IPS-NIHi7 (cell line): ENCODE results near the gene GOLPH3L.
A peak's percentile ranks its signal among the peaks of the same experiment; 100 is the strongest.
"Not testable (repeated sequence)": the region's sequence is repeated elsewhere in the genome, so short reads cannot be mapped to it uniquely, and the experiment has no call there.

Source experiments
- DNase-seq: peaks from one replicate; pipeline ENCODE4 v3.0.0; 2012; ENCODE audit warnings: mixed read lengths; ENCODE audit errors: extremely low spot score

Gene GOLPH3L

GRCh38 chr1:150696995-150697927 is at the start of gene GOLPH3L:
Gene GOLPH3L, minus strand, starts transcription at chr1:150697154. Its CDS starts 2,316 bp downstream, at chr1:150694838.
- peak; percentile 96 for DNase-seq

- no peak for DNase-seq
These were observed 33.3 kb upstream of the GOLPH3L start for GRCh38 chr1:150730130-150730721.

- DNase-seq, result no peak
These were observed 27.4 kb upstream of the GOLPH3L start for GRCh38 chr1:150724336-150724735.

GRCh38 chr1:150720703-150721102 is 23.7 kb upstream of the GOLPH3L start, which contains the start of gene HORMAD1:
Gene HORMAD1, minus strand, starts transcription at chr1:150720895. Its CDS starts 1,390 bp downstream, at chr1:150719505.
- DNase-seq, result no peak

GRCh38 chr1:150720098-150720497 is 23.1 kb upstream of the GOLPH3L start:
- DNase-seq, result no peak

- DNase-seq, result no peak
These were observed 21.4 kb upstream of the GOLPH3L start for GRCh38 chr1:150718225-150718891.

GRCh38 chr1:150709031-150709430 is 12.1 kb upstream of the GOLPH3L start:
- DNase-seq, result not testable (repeated sequence)

GRCh38 chr1:150708595-150708994 is 11.6 kb upstream of the GOLPH3L start:
- DNase-seq, result no peak

GRCh38 chr1:150706091-150706490 is 9.1 kb upstream of the GOLPH3L start:
- no peak for DNase-seq

- DNase-seq, result no peak
These were observed 6.5 kb upstream of the GOLPH3L start for GRCh38 chr1:150703427-150703826.

GRCh38 chr1:150696590-150696989 is 364 bp downstream of the GOLPH3L start:
- peak; percentile 18 for DNase-seq

- DNase-seq, result no peak
These were observed 792 bp downstream of the GOLPH3L start for GRCh38 chr1:150696162-150696561.

- no peak for DNase-seq
These were observed 1.4 kb downstream of the GOLPH3L start for GRCh38 chr1:150695561-150695960.

GRCh38 chr1:150692720-150693119 is 4.2 kb downstream of the GOLPH3L start:
- no peak for DNase-seq

- no peak for DNase-seq
These were observed 8.2 kb downstream of the GOLPH3L start for GRCh38 chr1:150688763-150689162.

- no peak for DNase-seq
These were observed 10.7 kb downstream of the GOLPH3L start for GRCh38 chr1:150686275-150686674.

- no peak for DNase-seq
These were observed 13.0 kb downstream of the GOLPH3L start for GRCh38 chr1:150683914-150684313.

GRCh38 chr1:150678988-150679387 is 18.0 kb downstream of the GOLPH3L start:
- no peak for DNase-seq

GRCh38 chr1:150674881-150675280 is 22.1 kb downstream of the GOLPH3L start:
- no peak for DNase-seq

GRCh38 chr1:150663321-150663720 is 33.6 kb downstream of the GOLPH3L start:
- DNase-seq, result no peak

- no peak for DNase-seq
These were observed 34.1 kb downstream of the GOLPH3L start for GRCh38 chr1:150662811-150663210.

- no peak for DNase-seq
These were observed 35.8 kb downstream of the GOLPH3L start for GRCh38 chr1:150661156-150661555.
